Effector CD8-positive, alpha-beta T cell (primary cell): Measurements from ENCODE around the gene METTL25B.

Source experiments
- DNase-seq: peaks from one replicate; lab custom pipeline; 2025; lab: John Stamatoyannopoulos, UW

METTL25B gene

DNA sequence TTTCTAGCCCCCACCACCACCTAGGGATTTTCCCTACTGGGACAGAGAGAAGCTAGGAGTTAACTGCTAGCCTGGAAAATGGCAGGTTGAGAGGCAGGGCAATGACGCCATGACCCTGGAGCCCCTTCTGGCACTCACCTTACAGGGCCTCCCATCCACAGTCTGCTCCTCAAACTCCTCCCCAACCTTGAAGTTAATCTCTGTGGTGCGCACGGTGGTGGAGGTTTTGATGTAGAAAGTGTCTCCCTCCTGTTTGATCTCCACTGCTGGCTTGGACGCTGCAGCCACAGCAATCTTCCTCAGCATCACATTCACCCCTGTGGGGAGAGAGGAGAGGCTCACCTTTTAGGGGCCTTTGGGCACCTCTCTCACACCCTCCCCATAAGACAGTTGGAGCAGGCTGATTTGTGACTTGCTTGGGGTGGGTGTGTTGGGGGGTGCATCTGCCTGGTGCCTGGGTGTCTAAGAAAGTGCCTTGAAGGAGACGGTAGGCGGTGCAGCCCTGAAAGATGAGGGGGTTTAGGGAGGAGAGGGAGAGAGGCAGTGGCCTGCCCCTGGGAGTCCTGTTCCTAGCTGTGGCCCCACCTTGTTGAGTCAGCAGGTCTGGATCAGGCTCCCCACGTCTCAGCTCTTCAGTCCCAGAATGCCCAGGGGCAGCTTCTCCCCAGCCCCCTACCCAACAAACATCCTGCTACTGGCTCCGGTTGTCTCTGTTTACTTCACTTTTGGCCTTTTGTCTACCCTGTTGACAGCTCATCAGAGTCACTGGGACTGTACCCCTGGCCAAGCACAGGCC lies 27.3 kb upstream of the METTL25B start:
- no peak for DNase-seq

DNA sequence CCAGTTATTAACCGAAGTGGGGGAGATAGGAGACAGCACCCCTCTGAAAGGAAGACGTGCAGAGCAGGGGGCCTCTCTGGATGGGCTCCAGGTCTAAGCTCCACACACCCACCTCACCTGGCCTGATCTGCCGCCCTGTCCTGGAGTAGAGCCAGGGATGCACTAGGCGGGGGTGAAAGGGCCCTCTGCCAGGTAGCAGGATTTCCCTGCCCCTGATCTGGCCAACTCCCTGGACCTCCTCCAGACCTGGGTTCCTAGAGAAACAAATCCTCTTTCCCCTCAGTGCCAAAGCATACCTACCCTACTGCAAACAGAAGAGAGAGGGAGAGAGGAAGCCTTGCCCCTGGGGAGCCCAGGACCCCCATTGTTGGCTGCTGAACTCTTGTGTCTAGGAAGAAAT lies 24.9 kb upstream of the METTL25B start:
- no peak for DNase-seq

DNA sequence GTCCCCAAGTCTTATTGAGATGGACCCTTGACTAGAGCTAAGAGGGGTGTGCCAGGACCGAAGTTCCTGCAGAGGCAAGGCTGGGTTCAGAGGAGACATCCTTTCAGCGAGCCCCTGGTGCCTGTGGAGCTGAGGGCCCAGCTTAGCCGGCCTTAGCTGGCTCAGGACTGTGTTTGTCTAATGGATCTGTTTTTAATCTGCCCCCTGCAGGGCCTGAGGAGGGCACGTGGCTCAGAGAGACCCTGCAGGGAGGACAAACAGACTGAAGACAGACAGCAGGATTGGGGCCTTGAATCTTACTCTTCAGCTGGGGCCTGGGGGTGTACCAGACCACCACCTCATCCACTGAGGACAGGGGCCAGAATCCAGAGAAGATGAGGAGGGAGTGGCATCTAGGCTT lies 24.5 kb upstream of the METTL25B start:
- DNase-seq = no peak

DNA sequence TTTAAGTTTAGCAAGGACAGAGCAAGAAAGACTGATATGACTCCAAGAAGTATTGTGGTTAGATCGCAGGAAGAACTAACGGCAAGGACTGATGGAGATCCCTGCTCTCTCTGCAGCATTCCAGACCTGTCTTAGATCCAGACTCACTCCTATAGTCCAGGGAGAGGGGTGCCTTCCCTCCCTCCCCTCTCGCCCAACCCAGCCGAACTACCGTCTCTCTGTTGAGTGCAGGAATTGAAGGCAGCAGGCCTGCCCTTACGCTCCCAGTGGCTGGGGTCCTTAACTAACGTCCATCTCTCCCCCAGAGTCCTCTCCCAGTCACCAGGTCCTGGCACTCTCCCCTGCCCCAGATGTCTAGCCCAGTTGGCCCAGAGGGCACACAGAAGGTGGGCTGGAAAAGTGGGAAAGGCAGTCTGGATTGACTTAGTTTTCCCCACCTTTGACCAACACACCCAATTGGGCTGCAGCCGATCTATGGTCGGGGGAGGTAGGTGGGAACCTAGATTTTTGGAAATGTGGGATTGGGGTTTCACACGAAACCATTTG lies 24.0 kb upstream of the METTL25B start:
- DNase-seq = no peak

DNA sequence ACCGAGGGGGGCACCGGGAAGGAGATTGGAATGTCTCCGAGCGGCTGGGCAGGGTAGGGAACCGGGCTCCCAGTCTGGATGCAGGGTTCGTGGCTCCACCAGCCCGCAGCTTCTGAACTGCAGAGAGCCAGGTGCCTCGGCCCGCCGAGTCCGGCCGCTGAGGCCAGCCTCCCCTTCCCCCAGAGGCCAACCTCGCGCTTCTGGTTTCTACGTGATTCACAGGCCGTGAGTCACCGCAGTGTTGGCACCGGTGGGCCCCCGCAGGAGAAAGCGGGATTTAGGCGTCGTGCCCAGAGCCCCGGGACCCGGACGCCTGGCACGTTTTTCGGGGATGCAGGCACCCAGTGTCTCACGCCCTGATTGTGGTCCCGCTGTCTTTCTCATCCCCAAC lies 23.3 kb upstream of the METTL25B start:
- DNase-seq = no peak

DNA sequence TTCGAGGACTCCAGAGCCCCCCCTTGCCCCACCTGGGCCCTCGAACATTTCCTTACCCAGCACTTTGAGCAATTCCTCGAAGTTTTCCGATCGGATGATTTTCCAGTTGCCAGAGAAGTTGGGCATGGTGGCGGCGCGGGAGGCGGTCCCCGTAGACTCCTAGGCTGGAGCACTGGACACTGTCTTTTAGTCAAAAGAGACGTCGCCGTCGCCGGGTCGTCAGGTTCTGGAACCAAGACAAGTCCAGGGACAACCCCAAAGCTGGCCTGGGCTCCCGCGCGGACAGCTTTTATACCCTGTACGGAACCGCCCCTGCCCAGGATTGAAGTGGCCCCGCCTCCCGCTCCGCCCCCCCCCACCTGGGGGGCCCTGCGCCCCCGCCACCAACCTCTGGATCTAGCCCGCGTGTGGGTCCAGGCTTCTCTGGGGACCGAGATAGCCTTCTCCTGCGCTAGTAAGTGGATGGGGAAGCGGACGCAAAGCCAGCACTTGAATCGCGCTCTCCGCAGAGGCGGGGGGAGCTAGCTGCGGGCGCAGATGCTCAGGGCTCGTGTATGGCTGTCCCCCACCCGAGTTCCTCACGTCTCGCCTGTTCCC lies 22.9 kb upstream of the METTL25B start, which contains the start of gene CRABP2:
Gene CRABP2, minus strand, starts transcription at position 263 of the 597 bp plus-strand sequence. Its CDS starts 137 bp downstream, at position 126.
- peak; percentile 37 for DNase-seq

DNA sequence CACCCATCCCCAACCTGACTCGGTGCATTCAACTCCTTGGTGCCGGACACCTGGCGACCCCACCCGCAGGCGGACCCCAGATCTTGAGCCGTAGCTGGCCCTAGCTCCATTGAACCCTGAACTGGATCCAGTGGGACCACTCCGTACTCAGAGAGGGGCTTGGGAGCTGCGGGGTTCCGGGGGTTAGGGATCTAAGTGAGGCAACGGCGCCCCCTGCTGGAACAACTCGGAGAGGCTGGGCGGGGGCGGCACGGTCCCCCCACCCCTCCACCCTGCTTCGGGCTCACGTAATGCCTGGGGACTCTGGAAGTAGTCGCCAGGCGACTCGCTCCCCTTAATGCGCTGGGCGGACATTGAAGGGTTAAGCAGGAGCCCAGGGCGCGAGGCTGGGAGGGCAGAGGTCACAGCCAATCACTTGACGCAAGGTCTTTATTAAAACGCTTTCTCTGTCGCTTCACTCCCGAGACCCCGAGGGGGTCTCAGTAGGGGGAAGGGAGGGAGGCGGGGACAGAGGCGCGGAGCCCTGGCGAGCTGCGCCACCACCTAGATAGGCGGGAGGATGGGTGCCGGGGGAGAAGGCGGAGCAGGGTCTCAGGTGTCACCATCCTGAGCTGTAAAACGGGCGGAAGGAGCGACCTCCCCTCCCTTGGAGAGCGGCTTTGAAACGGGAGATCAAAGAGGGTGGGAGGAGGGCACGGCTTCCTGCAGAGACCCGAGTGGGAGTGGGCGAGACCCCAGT lies 22.2 kb upstream of the METTL25B start:
- DNase-seq = peak; percentile 62

DNA sequence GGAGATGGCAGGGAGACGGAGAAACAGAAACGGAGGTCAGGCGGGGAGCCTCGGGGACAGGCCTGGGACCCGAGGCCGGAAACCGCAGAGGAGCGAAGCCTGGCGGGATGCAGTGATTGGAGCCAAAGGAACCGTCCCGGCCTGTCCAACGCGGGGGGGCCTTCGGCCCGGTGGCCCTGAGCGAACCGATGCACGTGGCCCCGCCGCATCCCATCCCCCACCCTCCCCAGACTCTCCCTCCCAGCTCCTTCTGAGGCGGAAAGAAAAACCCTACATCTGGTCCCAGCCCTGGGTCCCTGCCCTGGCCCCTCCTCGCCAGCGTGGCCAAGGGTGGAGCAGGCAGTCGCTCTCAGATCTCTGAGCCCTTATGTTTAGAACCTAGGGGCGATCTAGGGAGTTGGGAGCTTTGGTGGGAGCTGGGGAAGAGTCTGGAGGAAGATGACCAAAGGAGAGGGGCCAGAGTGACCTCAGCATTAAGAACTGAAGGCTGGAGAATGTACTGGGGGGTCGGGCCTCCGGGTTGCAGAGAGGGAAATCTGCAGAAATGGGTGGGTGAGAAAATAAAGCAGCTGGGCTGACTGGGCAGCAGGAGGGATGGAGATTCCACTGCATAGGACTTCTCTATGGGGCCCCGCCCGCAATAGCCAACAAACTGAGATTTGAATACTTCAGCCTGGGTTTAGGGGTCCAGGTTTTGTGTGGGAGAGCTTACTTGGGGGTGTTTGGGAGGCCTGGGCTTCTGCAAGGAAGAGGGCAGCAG lies 21.4 kb upstream of the METTL25B start:
- no peak for DNase-seq

DNA sequence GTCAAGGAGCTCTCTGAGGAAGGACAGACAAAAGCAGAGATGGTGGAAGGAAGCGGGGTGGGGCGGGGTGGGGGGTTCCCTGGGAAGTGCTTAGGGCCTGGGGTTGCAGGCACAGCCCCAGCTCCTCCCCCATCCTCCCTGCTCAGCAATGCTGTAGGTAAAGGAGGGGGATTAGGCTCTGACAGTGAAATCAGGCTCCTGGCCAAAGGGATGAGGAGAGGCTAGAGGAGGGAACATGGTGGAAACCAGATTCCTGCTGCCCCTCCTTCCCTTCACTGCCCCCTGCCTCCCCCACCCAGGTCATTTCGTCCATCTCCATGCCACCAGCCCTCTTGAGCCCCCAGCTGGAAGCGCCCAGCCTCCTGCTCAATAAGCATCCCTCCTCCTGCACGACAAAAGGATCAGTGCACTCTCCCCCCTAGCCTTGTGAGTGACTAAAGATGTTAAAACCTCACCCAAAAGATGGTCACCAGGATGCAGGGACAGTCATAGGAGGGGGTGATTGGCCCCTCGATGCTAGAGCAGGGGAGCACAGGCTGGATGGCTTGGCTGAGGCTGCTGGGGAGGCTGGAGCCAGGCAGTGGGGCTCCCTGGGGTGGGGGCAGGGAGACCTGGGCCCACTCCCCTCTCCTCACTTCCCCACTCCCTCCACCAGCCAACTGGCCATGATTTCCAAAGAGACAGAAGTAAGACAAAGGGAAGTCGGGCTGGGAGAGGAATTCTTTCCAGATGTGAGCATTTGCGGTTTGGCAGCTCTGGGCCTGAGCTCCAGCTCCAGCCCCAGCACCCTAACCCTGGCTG lies 20.7 kb upstream of the METTL25B start:
- no peak for DNase-seq

DNA sequence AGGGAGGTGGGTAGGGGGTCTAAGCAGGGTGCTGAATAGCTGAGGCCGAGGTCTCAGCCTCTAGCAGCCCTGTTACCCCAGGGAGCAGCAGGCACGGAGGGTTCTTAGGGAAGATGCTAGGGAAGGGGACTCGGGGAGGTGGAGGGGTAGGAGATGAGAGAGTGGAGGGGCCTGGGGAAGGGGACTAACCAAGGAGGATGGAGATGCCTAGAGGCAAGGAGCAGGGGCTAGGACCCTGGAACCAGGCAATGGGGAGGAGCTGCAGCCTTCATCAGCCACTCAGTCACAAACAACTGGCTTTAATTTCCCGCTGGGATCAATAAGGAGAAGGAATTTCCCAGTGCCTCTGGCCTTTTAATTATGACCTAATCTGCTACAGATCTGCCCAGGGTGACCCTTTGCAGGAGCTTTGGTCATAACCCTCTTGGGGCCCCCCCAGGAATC lies 20.0 kb upstream of the METTL25B start:
- no peak for DNase-seq

DNA sequence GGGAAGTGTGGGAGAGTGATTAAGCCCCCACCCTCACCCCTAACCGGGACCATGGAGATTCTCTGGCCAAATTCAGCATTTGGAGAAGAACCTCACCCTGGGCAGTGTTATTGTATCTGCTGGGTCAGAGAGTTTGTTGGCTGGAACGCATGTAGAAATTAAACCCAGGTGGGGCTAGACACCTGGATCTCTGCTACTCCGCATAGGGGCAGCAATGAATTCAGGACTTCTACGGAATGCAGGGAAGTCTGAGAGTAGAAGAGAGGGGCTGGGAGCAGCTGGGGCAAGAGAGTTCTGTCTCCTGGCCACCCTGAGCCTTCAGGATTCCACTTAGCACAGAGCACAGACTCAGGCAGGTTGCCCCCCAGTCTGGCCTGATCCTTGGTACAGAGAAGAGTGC lies 19.2 kb upstream of the METTL25B start:
- DNase-seq = no peak

DNA sequence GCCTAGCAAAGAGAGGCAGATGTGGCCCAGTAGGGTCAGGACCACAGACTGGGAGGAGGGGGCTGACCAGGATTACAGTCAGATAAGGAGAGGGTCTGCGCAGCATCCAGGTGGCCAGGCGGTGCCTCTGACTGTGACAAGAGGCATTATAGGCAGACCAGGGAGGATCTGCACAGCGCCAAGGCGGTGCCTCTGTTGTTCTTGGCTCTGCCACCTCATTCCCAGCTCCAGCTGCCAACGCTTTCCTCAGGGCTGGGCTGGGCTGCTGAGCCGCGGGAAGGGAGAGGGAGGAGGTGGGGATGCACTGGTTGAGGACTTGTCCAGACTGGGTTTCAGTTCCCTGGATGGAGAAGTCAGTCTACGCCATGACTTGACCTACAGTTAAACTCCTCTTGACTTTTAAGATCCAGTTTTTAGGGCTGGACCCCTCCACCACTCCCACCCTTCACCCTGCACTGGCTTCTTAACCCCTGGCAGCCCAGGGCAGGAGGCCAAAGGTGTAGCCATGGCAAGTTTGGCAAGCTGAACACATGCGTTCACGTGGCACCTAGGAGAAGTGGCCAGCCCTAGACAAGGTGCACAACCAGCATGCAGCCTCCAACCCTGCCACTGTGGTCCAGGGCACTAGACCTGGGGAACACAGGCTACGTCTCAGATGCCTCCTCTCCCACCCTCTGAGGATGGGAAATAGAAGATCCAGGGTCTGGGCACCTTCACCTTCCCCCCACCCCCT lies 18.3 kb upstream of the METTL25B start:
- DNase-seq = no peak

DNA sequence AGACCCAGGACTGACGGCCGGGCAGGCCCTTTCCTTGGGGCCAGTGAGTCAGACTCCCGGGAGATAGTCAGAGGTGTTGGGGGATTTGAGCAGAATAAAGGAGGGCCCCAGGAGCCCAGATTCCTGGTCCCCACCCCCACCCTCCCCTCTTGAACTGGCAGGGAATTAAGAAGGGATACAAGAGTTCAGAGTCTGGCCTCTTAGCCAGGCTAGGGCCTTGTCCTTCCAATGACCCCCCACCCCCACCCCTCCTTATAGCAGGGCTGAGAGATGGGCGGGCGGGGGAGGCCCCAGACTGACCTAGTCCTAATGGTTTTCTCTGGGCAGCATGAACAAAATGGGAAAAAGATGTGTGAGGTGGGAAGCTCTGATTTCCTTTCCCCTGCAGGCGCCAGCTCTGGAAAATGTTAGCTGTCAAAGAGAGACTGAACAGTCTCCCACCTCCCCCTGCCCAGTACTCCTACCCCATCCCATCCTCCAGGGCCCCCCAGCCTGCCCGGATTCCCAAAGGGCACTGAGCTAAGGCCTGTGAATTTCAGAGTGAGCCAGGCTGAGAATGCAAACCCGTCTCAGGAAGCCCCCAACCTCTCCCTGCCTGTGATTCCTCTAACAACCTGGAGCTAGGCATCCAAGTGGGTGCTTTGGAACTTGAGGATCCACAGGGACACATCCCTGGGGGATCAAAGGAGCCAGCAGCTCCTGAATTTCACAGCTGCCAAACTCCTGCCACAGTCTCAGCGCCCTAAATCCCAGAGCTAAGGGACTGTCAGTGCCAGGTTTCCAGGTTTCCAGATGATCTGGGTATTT lies 17.1 kb upstream of the METTL25B start:
- DNase-seq = no peak

DNA sequence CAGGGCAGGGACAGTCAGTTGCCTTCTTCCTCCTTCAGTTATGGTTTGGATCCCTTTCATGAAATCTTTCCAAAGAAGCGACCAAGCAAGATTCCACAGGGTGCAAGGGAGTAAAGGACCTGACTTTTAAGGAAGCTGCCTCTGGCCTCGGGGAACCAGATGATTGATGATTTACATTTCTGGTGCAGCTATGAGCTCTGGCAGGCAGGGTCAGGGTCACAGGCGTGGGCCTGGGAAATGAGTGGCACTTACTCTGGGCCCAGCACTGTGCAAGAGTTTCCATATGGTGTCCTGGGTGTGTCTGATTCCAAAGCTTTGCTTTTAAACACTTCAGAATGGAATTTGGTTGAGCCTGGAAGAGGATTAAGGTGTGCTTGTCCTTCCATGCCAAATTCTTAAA lies 15.6 kb upstream of the METTL25B start:
- DNase-seq = no peak

DNA sequence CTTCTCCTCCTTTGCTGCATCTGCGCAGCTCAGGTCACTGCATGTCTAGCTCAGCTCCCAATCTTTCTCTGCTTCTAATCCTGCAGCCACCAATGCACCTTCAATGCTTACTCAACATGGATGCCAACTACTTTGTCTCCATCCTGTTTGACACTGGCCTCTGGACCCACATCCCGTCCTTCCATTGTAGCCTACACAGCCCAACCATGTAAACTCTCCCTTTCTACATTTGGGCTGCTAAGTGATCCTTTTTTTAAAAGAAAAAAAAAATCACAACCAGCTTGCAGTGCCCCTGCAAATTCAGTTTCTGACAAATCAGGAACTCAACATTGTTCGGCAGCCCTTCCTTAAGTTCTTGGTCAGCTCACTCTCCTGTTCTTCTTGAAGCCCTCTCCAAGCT lies 13.4 kb upstream of the METTL25B start:
- DNase-seq = no peak

DNA sequence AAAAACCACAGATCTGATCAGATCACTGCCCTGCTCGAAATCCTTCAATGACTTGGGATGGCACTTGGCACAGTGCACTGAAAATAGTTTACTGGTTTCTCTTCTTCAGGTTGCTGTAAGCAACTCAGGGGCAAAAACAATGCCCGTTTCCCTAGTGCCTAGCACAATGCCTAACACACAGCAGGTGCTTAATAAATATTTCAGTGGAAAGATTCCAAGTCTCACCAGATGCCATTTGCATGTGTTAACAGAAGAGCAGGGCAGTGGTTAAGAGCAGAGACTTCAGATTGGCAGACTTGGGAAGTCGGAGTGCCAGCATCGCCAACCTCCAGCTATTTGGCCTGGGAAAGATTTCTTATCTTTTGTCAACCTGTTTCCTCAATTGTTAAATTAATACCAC lies 10.9 kb upstream of the METTL25B start:
- DNase-seq = no peak

DNA sequence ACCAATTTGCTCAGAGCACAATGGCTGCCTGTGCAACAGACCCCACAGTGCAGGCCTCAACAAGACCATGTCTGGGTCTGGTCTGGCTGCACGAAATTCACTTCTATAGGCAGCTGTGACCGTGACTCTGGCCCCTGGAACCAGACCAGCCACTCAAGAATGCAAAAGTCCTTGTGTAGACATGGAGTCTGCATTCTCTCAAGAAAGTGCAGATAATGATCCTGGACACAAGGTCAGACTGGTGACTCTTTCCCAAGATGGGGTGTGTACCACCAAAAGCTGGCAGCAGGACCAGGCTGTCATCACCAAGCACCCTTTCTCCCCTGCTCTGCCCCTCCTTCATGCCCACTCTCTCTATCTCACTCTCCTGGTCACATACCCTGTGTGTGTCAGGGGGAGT lies 7.1 kb upstream of the METTL25B start:
- no peak for DNase-seq

DNA sequence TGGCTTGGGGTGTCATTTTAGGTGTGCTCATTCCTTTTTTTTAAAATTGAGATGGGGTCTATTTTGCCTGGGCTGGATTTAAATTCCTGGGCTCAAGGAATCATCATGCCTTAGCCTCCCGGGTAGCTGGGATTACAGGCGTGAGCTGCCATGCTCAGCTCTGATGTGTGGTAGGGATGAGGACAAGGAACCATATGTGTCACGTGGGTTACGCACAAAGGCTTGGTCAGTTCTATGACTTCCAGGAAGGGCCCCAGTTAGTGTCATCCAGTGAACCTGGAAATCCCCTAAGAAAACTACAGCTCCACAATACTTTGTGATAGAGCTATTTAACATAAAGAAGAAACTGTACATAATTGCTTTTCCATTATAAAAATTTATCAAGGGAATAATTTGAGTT lies 6.7 kb upstream of the METTL25B start:
- DNase-seq = no peak

DNA sequence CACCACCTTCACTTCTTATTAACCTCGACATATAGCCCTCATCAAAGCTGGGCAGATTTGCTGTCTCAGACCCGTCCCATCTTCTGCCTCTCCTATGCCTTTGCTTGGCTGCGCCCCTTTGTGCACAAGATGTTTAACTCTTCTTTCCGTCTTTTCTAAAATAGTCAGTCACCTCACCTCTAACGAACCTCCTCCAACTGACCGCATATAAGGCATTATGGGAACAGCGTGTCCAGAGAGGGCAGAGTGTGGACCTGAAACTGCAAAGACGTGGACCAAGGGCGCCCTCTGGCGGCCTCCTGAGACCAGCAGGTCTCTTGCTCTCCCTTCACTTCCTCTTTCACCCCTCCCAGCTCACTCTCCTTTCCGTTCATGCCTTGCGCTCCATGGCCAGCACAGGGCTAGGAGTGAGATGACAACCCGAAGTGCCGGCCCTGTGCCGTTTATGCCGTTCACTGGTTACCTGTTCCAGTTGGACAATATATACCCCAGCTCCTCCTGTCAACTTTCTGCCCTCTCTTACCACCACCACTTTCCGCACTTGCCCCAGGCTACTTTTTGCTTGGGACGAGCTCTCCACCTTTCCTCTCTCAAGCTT lies 2.5 kb upstream of the METTL25B start:
- peak; percentile 71 for DNase-seq
